ENCODE data around the gene RHAG. TPM values are rescaled to one million over a fixed set of nuclear protein-coding genes. Genes with fewer than 3 reads are reported as not detected.

RHAG gene
- total and polyA plus RNA-seq, 2 experiments from 2014 or later: not detected

DNA sequence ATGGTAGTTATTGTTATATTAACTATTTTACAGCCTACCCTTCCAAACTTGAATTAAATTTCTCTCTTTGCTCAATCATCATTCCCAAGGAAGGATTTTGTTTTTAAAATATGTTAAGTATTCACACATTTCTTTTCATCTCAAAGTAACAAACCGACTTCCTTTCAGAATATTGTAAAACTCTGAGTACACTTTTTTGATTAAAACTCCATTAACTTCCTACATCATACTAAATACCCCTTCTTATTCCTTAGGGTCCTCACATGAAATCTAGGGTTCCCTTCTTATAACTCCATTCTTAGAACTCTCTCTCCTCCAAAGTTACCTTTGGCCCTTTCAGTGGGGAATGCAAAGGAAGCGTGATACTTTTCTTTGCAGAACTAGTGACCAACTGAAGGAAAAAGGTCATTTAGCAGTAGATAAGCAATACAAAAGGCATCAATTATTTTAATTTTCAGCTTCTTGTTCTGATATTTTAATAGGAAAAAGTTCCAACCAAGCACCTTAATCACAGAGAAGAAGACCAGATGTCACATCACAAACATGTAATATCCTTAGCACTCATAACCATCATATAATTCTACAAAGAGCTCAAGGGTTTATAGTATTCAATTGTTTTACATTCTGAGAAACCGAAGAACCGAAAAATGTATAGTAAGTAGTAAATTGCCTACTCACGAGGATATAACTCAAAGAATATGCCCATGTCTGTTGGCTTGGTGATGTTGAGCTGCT lies 494 bp downstream of the RHAG start:
- Histone ChIP-seq H3K36me3 (ENCODE audit: insufficient read depth) (no peaks in the 10 kb centered on the region), H4K20me1 (replicated peaks; ENCODE audit: insufficient read depth) (no peaks in the 10 kb centered on the region), H3K27me3 (ENCODE audit: insufficient read depth) (no peaks in the 10 kb centered on the region), H3F3A (replicated peaks; ENCODE audit: low read depth) (no peaks in the 10 kb centered on the region), H3K9me2 (ENCODE audit: insufficient read depth) (no peaks in the 10 kb centered on the region), H3K27ac (ENCODE audit: low read depth) (no peak overlapping the region), H3K4me1 (ENCODE audit: insufficient read depth) (peaks cover 3% of the 10 kb centered on the region; the same call in 1 of the 2 replicates), H3K4me3 (no peak overlapping the region), H2AFZ (no peak overlapping the region; the same call in 1 of the 2 replicates), H3K4me2 (no peak overlapping the region), H3K79me2 (replicated peaks; ENCODE audit: insufficient read depth) (no peaks in the 10 kb centered on the region)
- DNase-seq (ENCODE audit: low spot score) (no peak), ATAC-seq (no peak)
- no peak for TF ChIP-seq ZNF331 (CRISPR knock-in tag; IDR thresholded peaks at IDR 0.05; ENCODE audit: low read depth)
- no peak for TF ChIP-seq STAT1 (IDR thresholded peaks at IDR 0.05; ENCODE audit: unreplicated experiment)
- TF ChIP-seq, protein P1, sequence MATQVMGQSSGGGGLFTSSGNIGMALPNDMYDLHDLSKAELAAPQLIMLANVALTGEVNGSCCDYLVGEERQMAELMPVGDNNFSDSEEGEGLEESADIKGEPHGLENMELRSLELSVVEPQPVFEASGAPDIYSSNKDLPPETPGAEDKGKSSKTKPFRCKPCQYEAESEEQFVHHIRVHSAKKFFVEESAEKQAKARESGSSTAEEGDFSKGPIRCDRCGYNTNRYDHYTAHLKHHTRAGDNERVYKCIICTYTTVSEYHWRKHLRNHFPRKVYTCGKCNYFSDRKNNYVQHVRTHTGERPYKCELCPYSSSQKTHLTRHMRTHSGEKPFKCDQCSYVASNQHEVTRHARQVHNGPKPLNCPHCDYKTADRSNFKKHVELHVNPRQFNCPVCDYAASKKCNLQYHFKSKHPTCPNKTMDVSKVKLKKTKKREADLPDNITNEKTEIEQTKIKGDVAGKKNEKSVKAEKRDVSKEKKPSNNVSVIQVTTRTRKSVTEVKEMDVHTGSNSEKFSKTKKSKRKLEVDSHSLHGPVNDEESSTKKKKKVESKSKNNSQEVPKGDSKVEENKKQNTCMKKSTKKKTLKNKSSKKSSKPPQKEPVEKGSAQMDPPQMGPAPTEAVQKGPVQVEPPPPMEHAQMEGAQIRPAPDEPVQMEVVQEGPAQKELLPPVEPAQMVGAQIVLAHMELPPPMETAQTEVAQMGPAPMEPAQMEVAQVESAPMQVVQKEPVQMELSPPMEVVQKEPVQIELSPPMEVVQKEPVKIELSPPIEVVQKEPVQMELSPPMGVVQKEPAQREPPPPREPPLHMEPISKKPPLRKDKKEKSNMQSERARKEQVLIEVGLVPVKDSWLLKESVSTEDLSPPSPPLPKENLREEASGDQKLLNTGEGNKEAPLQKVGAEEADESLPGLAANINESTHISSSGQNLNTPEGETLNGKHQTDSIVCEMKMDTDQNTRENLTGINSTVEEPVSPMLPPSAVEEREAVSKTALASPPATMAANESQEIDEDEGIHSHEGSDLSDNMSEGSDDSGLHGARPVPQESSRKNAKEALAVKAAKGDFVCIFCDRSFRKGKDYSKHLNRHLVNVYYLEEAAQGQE (IDR thresholded peaks at IDR 0.05; ENCODE audit: unreplicated experiment): no peak
- TF ChIP-seq EZH2 (IDR thresholded peaks at IDR 0.05; ENCODE audit: low read depth, unreplicated experiment): no peak
- TF ChIP-seq, protein P2, sequence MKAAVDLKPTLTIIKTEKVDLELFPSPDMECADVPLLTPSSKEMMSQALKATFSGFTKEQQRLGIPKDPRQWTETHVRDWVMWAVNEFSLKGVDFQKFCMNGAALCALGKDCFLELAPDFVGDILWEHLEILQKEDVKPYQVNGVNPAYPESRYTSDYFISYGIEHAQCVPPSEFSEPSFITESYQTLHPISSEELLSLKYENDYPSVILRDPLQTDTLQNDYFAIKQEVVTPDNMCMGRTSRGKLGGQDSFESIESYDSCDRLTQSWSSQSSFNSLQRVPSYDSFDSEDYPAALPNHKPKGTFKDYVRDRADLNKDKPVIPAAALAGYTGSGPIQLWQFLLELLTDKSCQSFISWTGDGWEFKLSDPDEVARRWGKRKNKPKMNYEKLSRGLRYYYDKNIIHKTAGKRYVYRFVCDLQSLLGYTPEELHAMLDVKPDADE (IDR thresholded peaks at IDR 0.05): no peak
- Mint-ChIP-seq H3K27ac (no peak overlapping the region), H3K9me3 (no peaks in the 10 kb centered on the region), H3K36me3 (ENCODE audit: low read depth) (no peaks in the 10 kb centered on the region), H3K4me1 (no peaks in the 10 kb centered on the region), H3K27me3 (ENCODE audit: insufficient read depth, low read depth, poor library complexity) (no peaks in the 10 kb centered on the region), H3K4me3 (no peak overlapping the region)

DNA sequence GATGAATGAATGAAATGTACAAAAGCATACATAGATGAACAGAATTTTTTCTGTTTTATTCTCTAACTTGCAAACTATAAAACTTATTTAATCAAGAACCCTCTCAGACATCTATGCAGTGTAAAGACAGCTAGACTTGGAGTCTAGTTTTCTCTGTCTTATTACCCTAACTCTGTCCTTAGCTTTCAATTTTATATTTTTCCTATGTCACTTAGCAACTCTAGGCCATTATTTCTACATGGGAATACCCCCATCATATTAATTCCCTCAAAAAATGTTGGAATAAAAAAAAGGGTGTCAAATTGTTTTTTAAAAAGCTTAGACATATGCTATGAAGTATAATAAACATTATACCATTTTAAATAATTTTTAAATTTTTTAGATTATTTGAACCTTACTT lies 1.2 kb downstream of the RHAG start:
- no peaks in the 10 kb centered on the region for H4K20me1 ChIP-seq (replicated peaks; ENCODE audit: insufficient read depth)
- no peak for DNase-seq (ENCODE audit: low spot score)
- TF ChIP-seq JUNB (IDR thresholded peaks at IDR 0.05; ENCODE audit: unreplicated experiment): no peak
- TF ChIP-seq ZNF114 (CRISPR knock-in tag; IDR thresholded peaks at IDR 0.05): no peak
- TF ChIP-seq, protein P1 (IDR thresholded peaks at IDR 0.05; ENCODE audit: unreplicated experiment): no peak
- no peak for TF ChIP-seq ZNF331 (CRISPR knock-in tag; IDR thresholded peaks at IDR 0.05; ENCODE audit: low read depth)
- TF ChIP-seq, protein P2 (IDR thresholded peaks at IDR 0.05): no peak
- no peak for TF ChIP-seq EZH2phosphoT487 (IDR thresholded peaks at IDR 0.05; ENCODE audit: unreplicated experiment)
- no peak for TF ChIP-seq CREB1 (CRISPR knock-in tag; IDR thresholded peaks at IDR 0.05; ENCODE audit: low read depth)
- TF ChIP-seq, protein P3, sequence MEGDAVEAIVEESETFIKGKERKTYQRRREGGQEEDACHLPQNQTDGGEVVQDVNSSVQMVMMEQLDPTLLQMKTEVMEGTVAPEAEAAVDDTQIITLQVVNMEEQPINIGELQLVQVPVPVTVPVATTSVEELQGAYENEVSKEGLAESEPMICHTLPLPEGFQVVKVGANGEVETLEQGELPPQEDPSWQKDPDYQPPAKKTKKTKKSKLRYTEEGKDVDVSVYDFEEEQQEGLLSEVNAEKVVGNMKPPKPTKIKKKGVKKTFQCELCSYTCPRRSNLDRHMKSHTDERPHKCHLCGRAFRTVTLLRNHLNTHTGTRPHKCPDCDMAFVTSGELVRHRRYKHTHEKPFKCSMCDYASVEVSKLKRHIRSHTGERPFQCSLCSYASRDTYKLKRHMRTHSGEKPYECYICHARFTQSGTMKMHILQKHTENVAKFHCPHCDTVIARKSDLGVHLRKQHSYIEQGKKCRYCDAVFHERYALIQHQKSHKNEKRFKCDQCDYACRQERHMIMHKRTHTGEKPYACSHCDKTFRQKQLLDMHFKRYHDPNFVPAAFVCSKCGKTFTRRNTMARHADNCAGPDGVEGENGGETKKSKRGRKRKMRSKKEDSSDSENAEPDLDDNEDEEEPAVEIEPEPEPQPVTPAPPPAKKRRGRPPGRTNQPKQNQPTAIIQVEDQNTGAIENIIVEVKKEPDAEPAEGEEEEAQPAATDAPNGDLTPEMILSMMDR (conservative IDR thresholded peaks at IDR 0.05; ENCODE audit: low read depth in 2 of 2): no peak

More for the DNA sequence above, 1.2 kb downstream of the RHAG start:
- Histone ChIP-seq H3K27ac (ENCODE audit: low read depth) (no peak overlapping the region), H3K4me1 (ENCODE audit: insufficient read depth) (peaks cover 3% of the 10 kb centered on the region; the same call in 1 of the 2 replicates), H3F3A (replicated peaks; ENCODE audit: low read depth) (no peaks in the 10 kb centered on the region), H2AFZ (no peak overlapping the region), H3K9me2 (ENCODE audit: insufficient read depth) (no peaks in the 10 kb centered on the region), H3K27me3 (ENCODE audit: insufficient read depth) (no peaks in the 10 kb centered on the region), H3K36me3 (ENCODE audit: insufficient read depth) (no peaks in the 10 kb centered on the region), H3K4me3 (no peak overlapping the region), H3K79me2 (replicated peaks; ENCODE audit: insufficient read depth) (no peaks in the 10 kb centered on the region), H3K4me2 (no peak overlapping the region)
- H3K4me1 Mint-ChIP-seq: no peaks in the 10 kb centered on the region
- no peaks in the 10 kb centered on the region for H3K36me3 Mint-ChIP-seq (ENCODE audit: low read depth)
- no peaks in the 10 kb centered on the region for H3K9me3 Mint-ChIP-seq
- no peaks in the 10 kb centered on the region for H3K27me3 Mint-ChIP-seq (ENCODE audit: insufficient read depth, low read depth, poor library complexity)
- no peak for ATAC-seq
- H3K27ac Mint-ChIP-seq: no peak overlapping the region
- H3K4me3 Mint-ChIP-seq: no peak overlapping the region

Data from GM23338 (cell line).